ENCODE data around the gene HTR2C.

DNA sequence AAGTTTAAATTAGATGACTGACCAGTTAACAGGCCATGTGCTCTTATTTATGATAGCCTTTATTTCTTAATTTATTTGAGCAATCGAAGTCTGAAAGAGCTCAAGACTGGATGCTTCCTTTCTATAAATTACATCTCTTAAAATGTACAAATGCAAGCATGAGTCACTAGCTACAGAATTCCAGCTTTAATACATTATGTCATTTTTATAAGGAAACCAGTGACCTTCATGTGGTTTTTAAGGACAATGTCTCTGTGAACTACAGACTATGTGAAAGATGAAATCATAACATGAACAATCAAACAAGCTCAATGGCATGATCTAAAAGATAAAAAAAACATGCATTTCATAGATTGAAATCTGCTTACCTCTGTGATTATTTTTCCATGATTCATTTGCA lies 15.4 kb downstream of the HTR2C start:
- no peak for TF ChIP-seq POLR2A (IDR thresholded peaks at IDR 0.05)
- TF ChIP-seq, protein P1, sequence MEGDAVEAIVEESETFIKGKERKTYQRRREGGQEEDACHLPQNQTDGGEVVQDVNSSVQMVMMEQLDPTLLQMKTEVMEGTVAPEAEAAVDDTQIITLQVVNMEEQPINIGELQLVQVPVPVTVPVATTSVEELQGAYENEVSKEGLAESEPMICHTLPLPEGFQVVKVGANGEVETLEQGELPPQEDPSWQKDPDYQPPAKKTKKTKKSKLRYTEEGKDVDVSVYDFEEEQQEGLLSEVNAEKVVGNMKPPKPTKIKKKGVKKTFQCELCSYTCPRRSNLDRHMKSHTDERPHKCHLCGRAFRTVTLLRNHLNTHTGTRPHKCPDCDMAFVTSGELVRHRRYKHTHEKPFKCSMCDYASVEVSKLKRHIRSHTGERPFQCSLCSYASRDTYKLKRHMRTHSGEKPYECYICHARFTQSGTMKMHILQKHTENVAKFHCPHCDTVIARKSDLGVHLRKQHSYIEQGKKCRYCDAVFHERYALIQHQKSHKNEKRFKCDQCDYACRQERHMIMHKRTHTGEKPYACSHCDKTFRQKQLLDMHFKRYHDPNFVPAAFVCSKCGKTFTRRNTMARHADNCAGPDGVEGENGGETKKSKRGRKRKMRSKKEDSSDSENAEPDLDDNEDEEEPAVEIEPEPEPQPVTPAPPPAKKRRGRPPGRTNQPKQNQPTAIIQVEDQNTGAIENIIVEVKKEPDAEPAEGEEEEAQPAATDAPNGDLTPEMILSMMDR (IDR thresholded peaks at IDR 0.05) = no peak

All from testis (tissue), 2 donors.